SKM-1 treated with dmso at 0.1 percent for 144 hours (cell line): ENCODE results near the gene ILRUN.
"Not testable (repeated sequence)": the region's sequence is repeated elsewhere in the genome, so short reads cannot be mapped to it uniquely, and the experiment has no call there.

ENCODE experiments used
- DNase-seq: peaks from one replicate; lab custom pipeline; 2025; ENCODE audit not compliant: unreplicated experiment; lab: John Stamatoyannopoulos, UW

The ILRUN gene

DNA sequence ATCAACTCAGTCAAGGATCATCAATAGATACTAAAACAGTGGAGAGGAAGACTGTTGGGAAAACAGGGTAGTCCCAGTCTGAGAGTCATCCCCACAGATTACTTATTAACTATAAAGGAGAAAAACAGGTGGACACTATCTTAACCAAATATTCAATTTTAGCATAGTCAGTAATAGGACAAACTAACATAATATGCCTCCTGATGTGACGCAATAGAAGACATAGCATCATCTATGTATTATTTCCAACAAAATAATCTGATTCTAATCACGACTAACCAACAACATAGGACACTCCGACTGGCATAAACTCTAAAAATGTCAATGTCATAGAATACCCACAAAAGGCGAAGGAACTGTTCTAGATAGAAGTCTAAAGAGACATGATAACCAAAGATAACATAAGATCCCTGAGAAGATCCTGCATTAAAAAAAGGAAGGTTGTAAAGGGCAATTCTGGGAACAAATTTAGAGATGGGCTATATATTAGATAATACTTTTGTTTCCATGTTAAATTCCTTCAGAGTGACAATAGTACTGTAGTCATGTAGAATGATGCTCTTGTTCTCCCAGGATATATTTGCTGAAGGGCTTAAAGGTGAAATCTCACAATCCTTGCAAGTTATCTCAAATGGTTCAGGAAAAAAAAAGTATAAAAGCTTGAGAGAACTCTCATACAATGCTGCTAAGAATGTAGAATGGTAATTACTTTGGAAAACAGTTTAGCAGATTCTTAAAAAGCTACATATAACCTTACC is 28.9 kb downstream of the ILRUN start:
- DNase-seq, result no peak

DNA sequence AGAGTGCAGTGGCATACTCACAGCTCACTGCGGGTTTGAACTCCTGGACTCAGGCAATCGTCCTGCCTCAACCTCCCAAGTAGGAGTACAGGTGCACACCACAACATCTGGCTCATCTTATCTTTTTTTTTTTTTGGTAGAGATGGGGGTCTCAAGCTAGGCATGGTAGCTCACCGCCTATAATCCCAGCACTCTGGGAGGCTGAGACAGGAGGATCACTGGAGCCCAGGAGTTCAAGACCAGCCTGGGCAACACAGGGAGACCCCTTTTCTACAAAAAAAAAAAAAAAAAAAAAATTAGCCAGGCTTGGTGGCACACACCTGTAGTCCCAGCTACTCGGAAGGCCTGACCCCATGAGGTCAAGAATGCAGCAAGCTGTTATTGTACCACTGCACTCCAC is 31.5 kb downstream of the ILRUN start:
- no peak for DNase-seq

DNA sequence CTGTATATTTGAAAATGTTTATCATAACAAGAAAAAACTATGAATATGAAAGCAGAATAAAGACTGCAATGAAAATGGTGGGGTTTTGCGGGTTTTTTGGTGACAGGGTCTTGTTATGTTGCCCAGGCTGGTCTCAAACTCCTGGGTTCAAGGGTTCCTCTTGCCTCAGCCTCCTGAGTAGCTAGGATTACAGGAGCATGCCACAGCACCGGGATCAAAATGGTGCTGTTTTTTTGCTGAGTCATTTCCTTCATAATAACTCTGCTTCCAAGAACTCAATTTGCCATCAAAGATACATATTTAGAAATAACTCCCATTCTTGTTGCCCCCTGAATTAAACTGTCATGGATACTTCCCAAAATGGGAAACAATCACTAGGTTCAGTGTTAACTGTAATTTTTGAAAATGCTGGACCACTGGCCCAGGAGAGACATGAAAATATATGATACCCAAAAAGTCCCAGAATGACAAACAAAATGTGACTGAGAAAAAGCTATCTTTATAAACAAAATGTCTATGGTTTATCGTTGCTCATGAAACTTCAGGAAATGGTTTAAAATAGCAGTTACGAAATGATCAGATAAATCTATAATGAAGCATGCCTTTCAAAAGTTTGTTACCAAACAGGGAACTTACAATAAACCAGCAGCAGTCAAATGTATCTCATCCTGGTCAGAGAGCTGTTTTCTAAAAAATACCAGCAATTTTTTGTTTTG is 32.2 kb downstream of the ILRUN start:
- peak; percentile 34 for DNase-seq

DNA sequence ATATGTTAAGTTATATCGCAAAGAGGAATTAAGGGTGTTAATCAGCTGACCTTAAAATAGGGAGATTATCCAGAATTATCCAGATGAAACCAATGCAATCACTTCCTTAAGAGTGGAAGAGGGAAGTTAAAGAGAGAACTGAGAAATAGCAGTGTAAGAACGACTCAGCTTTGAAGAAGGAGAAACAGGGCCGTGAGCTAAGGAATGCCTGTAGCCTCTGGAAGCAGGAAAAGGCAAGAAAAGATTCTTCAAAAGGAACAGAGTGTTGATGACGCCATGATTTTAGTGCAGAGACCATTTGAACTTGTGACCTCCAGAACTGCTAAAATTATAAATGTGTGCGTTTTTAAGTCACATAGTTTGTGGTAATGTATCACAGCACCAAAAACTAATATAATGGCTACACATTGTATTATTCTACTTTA is 32.7 kb downstream of the ILRUN start:
- DNase-seq, result peak; percentile 51

DNA sequence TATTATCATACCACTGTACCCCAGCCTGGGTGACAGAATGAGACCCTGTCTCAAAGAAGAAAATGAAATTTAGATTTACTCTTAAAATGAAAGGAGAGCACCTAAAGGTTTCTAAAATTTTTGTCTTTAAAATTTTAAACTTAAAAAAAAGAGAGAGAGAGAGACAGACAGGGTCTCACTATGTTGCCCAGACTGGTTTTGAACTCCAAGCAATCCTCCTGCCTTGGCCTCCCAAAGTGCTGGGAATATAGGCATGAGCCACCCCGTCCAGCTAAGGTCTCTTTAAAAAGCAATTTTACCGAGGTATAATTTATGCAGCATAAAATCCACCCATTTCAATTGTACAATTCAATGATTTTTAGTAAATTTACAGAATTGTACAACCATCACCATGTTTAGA is 33.2 kb downstream of the ILRUN start:
- DNase-seq, result no peak

DNA sequence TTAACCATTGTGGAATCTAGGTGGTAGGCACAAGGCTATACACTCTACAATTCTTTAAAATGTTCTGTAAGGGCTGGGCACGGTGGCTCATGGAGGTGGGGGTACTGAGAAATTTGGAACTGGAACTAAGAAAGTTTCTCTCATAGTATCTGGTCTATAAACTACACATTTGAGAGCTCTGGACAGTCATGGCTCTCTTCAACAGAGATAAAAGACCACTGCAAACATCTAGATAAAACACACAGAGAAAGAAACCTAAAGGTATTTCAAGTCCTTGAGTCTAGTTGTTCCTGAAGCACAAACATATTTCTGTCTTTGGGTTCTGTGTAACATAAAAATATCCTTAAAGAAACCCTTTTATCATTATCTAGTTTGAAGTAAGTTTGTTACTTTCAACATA is 35.2 kb downstream of the ILRUN start:
- no peak for DNase-seq

DNA sequence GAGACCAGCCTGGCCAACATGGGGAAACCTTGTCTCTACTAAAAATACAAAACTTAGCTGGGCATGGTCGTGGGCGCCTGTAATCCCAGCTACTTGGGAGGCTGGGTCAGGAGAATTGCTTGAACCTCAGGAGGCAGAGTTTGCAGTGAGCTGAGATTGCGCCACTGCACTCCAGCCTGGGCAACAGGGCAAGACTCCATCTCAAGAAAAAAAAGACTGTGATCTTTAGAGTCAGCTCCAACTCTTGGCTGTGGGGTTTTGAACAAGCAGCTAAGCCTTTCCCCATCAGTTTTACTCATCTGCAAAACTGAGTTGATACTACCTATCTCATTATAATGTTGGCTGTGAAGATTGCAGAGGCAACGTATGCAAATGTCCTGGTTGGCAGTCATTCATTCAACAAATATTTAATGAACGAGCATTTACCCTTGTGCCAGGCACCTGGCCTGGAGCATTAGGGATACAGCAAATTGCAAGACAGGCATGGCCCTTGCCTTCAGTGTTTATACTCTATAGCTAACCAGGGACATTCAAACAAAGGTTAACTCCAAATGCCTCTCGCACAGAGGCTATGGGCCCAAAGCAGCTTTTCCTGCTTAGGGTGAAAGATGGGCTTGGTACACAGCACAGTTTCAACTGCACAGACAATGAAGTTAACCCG is 37.8 kb downstream of the ILRUN start:
- no peak for DNase-seq

DNA sequence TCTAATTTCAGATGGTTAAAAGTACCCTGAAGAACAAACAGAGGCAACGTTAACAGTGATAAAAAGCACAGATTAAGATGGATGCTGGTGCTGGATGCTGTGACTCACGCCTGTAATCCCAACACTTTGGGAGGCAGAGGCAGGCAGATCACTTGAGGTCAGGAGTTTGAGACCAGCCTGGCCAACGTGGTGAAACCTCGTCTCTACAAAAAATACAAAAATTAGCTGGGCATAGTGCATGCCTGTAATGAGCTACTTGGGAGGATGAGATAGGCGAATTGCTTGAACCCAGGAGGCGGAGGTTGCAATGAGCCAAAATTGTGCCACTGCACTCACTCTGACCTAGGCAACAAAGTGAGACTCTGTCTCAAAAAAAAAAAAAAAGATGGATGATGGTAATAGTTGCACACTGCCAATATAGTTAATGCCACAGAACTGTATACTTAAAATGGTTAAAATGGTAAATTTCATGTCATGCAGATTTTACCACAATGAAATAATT is 38.5 kb downstream of the ILRUN start:
- DNase-seq, result not testable (repeated sequence)

DNA sequence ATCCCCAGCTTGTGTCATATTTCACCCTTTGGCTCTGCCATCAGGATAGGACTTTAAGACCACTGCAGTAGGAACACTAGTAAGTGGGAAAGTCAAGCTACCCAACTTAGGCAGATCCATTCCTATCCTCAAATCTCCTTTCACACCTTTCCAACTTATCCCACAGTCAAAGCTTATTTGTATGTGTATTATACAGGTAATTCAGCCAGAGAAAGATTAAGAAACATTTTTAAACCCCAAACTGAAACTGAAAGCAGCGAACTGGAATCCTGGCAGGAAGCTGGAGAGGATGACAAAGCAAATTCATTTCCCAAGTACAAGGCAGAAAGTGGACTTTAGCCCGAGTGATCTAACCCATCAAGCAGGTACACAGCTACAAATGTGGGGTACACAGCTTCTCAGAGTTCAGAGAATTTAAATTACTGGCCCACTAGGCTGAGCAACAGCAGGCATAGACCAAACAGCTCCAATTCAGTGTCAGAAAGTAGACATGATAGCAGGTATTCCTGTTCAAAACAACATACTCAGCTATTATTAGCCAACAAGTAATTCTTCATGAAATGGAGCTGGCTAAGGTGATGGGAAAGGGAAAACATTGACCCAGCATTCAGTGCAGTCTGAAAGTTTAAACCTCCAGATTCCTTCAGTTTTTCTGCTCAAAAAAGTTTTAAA is 39.1 kb downstream of the ILRUN start:
- no peak for DNase-seq

DNA sequence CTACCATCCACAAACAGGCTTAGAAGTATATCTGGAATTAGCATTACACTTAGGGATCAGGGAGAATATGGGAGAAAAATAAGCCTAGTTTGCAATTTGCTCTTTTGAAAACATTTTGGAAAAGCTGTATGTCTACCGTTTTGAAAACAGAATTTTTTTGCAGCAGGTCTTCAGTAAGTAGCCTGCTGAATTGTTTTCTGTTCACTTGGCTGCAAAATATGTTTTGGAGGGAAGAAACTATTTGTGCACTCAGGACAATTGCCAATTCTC is 39.6 kb downstream of the ILRUN start:
- DNase-seq, result no peak

DNA sequence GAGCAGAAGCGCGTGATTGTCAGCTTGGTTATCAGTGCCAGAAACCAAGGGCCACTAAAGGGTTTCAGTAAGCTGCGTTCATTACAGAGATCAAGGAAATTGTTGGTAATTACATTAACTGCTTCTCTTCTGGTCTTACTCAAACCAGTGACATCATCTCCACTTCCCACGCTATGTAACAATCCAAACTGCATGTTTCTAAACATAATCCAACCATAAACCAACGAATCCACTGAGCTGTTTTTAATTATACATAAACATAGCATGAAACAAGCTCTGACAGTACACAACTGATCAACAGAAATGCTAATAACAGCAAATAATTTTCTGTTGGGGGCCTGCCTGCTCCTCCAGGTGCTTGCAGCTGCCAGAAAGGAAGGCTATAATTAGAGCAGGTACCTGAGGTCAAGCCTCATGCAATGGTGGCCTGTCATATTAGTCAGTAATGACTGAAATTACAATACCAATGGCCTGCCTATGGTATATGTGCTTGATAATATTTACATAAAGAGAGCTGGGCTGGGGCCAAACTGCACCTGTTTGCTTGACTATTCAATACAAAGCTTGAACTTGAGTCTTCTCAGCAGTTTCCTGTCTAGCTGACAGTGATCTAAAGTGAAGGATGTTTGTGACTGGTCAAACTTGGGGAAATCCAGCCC is 40.1 kb downstream of the ILRUN start:
- DNase-seq, result peak; percentile 18

- DNase-seq, result not testable (repeated sequence)
Measured at GRCh38 chr6:34655876-34656377, 40.6 kb downstream of the ILRUN start.

GRCh38 chr6:34654061-34654710 is 42.4 kb downstream of the ILRUN start:
- no peak for DNase-seq

DNA sequence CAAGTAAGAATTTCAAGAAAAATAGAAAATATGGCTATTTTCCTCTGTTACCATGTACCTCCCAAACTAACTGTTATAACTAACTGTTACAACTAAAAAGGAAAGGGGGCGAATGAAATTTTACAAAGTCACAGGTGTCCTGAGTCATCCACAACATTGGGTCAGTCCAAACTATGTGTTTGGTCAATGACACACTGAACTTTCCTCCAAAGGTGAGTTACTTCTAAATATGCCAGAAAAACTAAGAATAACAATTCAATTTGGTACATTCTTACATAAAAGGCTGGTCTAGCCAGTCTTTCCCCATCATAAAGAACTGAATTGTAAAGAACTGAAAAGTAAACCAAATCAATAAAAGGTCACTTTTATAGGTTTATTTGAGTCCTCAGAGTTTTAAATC is 44.3 kb downstream of the ILRUN start:
- DNase-seq, result no peak

GRCh38 chr6:34650823-34651222 is 45.7 kb downstream of the ILRUN start:
- no peak for DNase-seq

DNA sequence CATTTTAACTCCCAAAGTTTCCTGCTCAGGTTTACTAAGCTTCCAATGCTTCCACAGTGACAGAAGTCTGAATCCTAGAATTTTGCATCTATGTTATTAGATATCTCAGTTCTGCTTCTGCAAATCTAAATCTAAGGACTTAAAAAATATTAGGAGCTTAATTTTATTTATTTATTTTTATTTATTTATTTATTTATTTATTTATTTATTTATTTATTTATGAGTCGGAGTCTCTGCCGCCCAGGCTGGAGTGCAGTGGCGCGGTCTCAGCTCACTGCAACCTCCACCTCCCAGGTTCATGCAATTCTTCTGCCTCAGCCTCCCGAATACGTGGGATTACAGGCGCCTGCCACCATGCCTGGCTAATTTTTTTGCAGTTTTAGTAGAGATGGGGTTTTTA is 46.3 kb downstream of the ILRUN start:
- not testable (repeated sequence) for DNase-seq

DNA sequence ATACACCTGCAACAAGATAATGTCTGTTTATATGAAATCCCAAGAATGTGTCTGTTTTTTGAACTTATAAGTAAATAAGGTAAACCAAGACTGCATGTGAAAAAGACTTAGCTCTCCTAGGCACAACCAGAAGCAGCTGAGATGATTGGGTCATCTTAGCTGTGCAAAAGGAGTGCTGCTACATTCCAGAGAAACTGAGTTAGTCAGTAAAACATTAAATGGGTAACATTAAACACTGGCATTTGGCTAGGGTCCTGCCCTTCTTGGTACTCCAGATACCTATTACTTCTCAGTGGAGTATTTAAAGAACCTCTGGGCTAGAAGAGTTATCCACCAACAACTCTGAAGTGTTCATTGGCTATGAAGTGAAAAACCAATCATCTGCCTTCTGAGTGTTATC is 47.8 kb downstream of the ILRUN start:
- no peak for DNase-seq
